Suprapubic skin (tissue), 3 donors: ENCODE data around the gene PDCD5.
"Not testable (repeated sequence)": the region's sequence is repeated elsewhere in the genome, so short reads cannot be mapped to it uniquely, and the experiment has no call there.

ENCODE experiments used
- CTCF ChIP-seq, 2 donors: fragments of 200-600 bp in 1 of 2; fragments of 450-650 bp in 1 of 2; sonication (generic) in 1 of 2; IDR thresholded peaks; one replicate each; pipeline ENCODE4 v1.5.1; 2016 to 2019; ENCODE audit warnings: antibody characterized with exemption in 2 of 2, mild to moderate bottlenecking in 1 of 2, moderate library complexity in 1 of 2
- EP300 ChIP-seq: sonication (generic); formaldehyde crosslinking; IDR thresholded peaks from one replicate; pipeline ENCODE4 v1.6.1; 2017; ENCODE audit warnings: antibody characterized with exemption
- POLR2A ChIP-seq, 2 donors: fragments of 450-650 bp; IDR thresholded peaks; one replicate each; pipeline ENCODE4 v1.6.1; 2017; ENCODE audit warnings: antibody characterized with exemption in 2 of 2, mild to moderate bottlenecking in 2 of 2, moderate library complexity in 2 of 2

- TF ChIP-seq POLR2A (IDR thresholded peaks at IDR 0.05); CTCF (IDR thresholded peaks at IDR 0.05); EP300: not testable (repeated sequence)
Observed at GRCh38 chr19:32571471-32572075, 9.4 kb upstream of the PDCD5 start.
